IMR-90 (cell line): Measurements from ENCODE around the gene LIN37.
A peak's percentile ranks its signal among the peaks of the same experiment; 100 is the strongest.

ENCODE experiments used
- CEBPB ChIP-seq: IDR thresholded peaks from 2 replicates; pipeline ENCODE4 v1.6.1; 2012; ENCODE audit warnings: low read depth, low read length, improper control_type of control experiment
- CTCF ChIP-seq: conservative IDR thresholded peaks from 2 replicates; pipeline ENCODE4 v1.5.1; 2012; ENCODE audit warnings: mild to moderate bottlenecking, low read depth, low read length, improper control_type of control experiment
- FOS ChIP-seq: fragments of 150-350 bp; IDR thresholded peaks from 2 replicates; pipeline ENCODE4 v1.6.1; 2016; ENCODE audit warnings: low read depth, low read length
- MXI1 ChIP-seq: IDR thresholded peaks from 2 replicates; pipeline ENCODE4 v1.6.1; 2012; ENCODE audit warnings: low read depth, mild to moderate bottlenecking, low read length, moderate library complexity, borderline replicate concordance
- POLR2A ChIP-seq: IDR thresholded peaks from 2 replicates; pipeline ENCODE4 v1.6.1; 2012; ENCODE audit warnings: mild to moderate bottlenecking, low read depth, low read length
- RAD21 ChIP-seq: IDR thresholded peaks from 2 replicates; pipeline ENCODE4 v1.6.1; 2012; ENCODE audit warnings: low read length, improper control_type of control experiment
- SMC3 ChIP-seq: fragments of 150-350 bp; IDR thresholded peaks from 2 replicates; pipeline ENCODE4 v1.6.1; 2016; ENCODE audit warnings: low read depth, mild to moderate bottlenecking, antibody characterized with exemption, low read length, moderate library complexity
- USF2 ChIP-seq: fragments of 150-350 bp; IDR thresholded peaks from 2 replicates; pipeline ENCODE4 v1.6.1; 2017; ENCODE audit warnings: mild to moderate bottlenecking, antibody characterized with exemption, low read length, low read depth

GRCh38 chr19:35704218-35704617, 44.2 kb upstream of the LIN37 start, which contains the start of gene ZBTB32:
- TF ChIP-seq RAD21 (no peak), POLR2A (no peak), SMC3 (no peak), CTCF (no peak), USF2 (0 out of 2 replicates have a peak, but pooled peaks have one; percentile 10), FOS (no peak), MXI1 (peak; percentile 60; the same call in 1 of the 2 replicates), CEBPB (no peak)
